KMS-11 (cell line): ENCODE data around the gene BEAN1.

Experiments
- H2AFZ ChIP-seq: fragments of 200-600 bp; sonication (generic); 2 replicates; pipeline ENCODE4 v1.6.1; 2016; ENCODE audit warnings: antibody characterized with exemption, mixed run types, low read depth
- H3K27ac ChIP-seq: fragments of 200-600 bp; sonication (generic); 2 replicates; pipeline ENCODE4 v1.6.1; 2016; ENCODE audit warnings: mild to moderate bottlenecking, mixed run types
- H3K27me3 ChIP-seq: fragments of 200-600 bp; sonication (generic); 2 replicates; pipeline ENCODE4 v1.6.1; 2017; ENCODE audit warnings: mild to moderate bottlenecking, low read depth, mixed run types, moderate library complexity; ENCODE audit not compliant: insufficient read depth
- H3K36me3 ChIP-seq: fragments of 200-600 bp; sonication (generic); 2 replicates; pipeline ENCODE4 v1.6.1; 2017; ENCODE audit warnings: mild to moderate bottlenecking, mixed run types; ENCODE audit not compliant: insufficient read depth
- H3K4me1 ChIP-seq: fragments of 200-600 bp; sonication (generic); 2 replicates; pipeline ENCODE4 v1.6.1; 2016; ENCODE audit warnings: mild to moderate bottlenecking, low read depth, mixed run types; ENCODE audit not compliant: poor library complexity, severe bottlenecking
- H3K4me2 ChIP-seq: fragments of 200-600 bp; sonication (generic); 2 replicates; pipeline ENCODE4 v1.7.0; 2016; ENCODE audit warnings: mild to moderate bottlenecking, mixed run types
- H3K4me3 ChIP-seq: fragments of 200-600 bp; sonication (generic); IDR thresholded peaks from 2 replicates; pipeline ENCODE4 v1.6.1; 2017; ENCODE audit warnings: low read depth, low read length, mixed read lengths; ENCODE audit not compliant: insufficient read depth
- H3K79me2 ChIP-seq: fragments of 200-600 bp; sonication (generic); 2 replicates; pipeline ENCODE4 v1.6.1; 2016; ENCODE audit warnings: low read depth, mixed run types; ENCODE audit not compliant: insufficient read depth
- H3K9ac ChIP-seq: fragments of 200-600 bp; sonication (generic); 2 replicates; pipeline ENCODE4 v1.6.1; 2016; ENCODE audit warnings: mild to moderate bottlenecking, mixed run types
- H4K20me1 ChIP-seq: fragments of 200-600 bp; sonication (generic); 2 replicates; pipeline ENCODE4 v1.6.1; 2016; ENCODE audit warnings: mild to moderate bottlenecking, mixed run types; ENCODE audit not compliant: insufficient read depth
- CTCF ChIP-seq: fragments of 200-600 bp; sonication (generic); conservative IDR thresholded peaks from 2 replicates; pipeline ENCODE4 v1.6.1; 2017; ENCODE audit warnings: low read depth, mild to moderate bottlenecking, antibody characterized with exemption, low read length, moderate library complexity, mixed read lengths

The BEAN1 gene

GRCh38 chr16:66519482-66520373 lies 92.6 kb downstream of the BEAN1 start:
- Histone ChIP-seq H3K36me3 (no peaks in the 10 kb centered on the region), H4K20me1 (no peaks in the 10 kb centered on the region), H3K4me1 (peaks cover 90% of the 10 kb centered on the region), H3K4me3 (no peak overlapping the region), H3K27me3 (no peaks in the 10 kb centered on the region), H3K79me2 (no peaks in the 10 kb centered on the region), H2AFZ (no peak overlapping the region), H3K9ac (no peak overlapping the region), H3K4me2 (peak overlapping the region; percentile 9; the same call in 1 of the 2 replicates), H3K27ac (peak overlapping the region; percentile 97)
- TF ChIP-seq CTCF = no peak

GRCh38 chr16:66520406-66521170 lies 93.5 kb downstream of the BEAN1 start:
- H3K36me3 ChIP-seq = no peaks in the 10 kb centered on the region
- H4K20me1 ChIP-seq = no peaks in the 10 kb centered on the region
- H3K4me3 ChIP-seq = no peak overlapping the region
- TF ChIP-seq CTCF = no peak
- no peaks in the 10 kb centered on the region for H3K79me2 ChIP-seq
- H3K27ac ChIP-seq = peak overlapping the region; percentile 97
- H2AFZ ChIP-seq = no peak overlapping the region; the same call in 1 of the 2 replicates
- H3K4me2 ChIP-seq = peak overlapping the region; percentile 92
- H3K27me3 ChIP-seq = no peaks in the 10 kb centered on the region
- peak overlapping the region; percentile 41; the same call in 1 of the 2 replicates for H3K9ac ChIP-seq
- H3K4me1 ChIP-seq = peaks cover 98% of the 10 kb centered on the region

- Histone ChIP-seq H3K79me2 (no peaks in the 10 kb centered on the region), H2AFZ (no peak overlapping the region), H3K4me2 (peak overlapping the region; percentile 92), H3K27ac (peak overlapping the region; percentile 97), H4K20me1 (no peaks in the 10 kb centered on the region), H3K4me3 (no peak overlapping the region), H3K9ac (peak overlapping the region; percentile 41), H3K27me3 (no peaks in the 10 kb centered on the region), H3K36me3 (no peaks in the 10 kb centered on the region), H3K4me1 (peaks cover 98% of the 10 kb centered on the region)
- no peak for TF ChIP-seq CTCF
Observed at GRCh38 chr16:66521252-66521713, 94.2 kb downstream of the BEAN1 start.

- H3K4me3 ChIP-seq = no peak overlapping the region
- H3K36me3 ChIP-seq = no peaks in the 10 kb centered on the region
- H3K27me3 ChIP-seq = no peaks in the 10 kb centered on the region
- H3K79me2 ChIP-seq = no peaks in the 10 kb centered on the region
- no peak for TF ChIP-seq CTCF
- peak overlapping the region; percentile 92 for H3K4me2 ChIP-seq
- no peaks in the 10 kb centered on the region for H4K20me1 ChIP-seq
- peaks cover 100% of the 10 kb centered on the region for H3K4me1 ChIP-seq
- peak overlapping the region; percentile 97 for H3K27ac ChIP-seq
- H2AFZ ChIP-seq = peak overlapping the region; percentile 4; the same call in 1 of the 2 replicates
- peak overlapping the region; percentile 72 for H3K9ac ChIP-seq
Observed at GRCh38 chr16:66521951-66522771, 95.1 kb downstream of the BEAN1 start.
